Amygdala (tissue), 56 donors: ENCODE data around the gene GALNT18.
A peak's percentile ranks its signal among the peaks of the same experiment; 100 is the strongest.

Experiments
- DNase-seq, 56 donors: peaks; one replicate each; lab custom pipeline; 2025; lab: John Stamatoyannopoulos, UW

GALNT18 gene

DNA sequence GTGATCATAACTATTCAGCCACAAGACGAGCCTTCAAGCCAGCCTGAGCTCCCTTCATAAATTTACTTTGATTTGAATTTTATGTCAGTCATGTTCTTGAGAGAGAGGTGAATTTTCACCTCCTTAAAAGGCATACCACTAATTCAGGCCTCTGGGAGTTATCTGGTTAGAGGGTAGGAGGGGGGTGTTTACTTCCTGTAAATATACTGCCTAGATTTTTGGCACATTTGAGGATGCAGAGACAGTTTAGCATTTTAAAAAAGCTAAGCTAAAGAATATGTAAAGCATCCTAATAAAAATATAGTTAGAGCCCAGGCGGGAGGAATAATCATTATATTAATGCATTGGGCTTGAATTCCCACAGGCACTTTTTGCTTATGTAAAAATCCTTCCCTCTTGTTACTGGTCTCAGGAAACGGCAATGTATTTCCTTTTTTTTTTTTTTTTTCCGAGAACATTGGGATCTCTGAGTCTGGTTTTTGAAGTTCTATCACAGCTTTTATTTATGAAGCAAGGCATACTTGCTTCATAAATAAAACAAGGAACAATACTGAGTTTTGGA is 385.2 kb downstream of the GALNT18 start:
- DNase-seq = no peak

GRCh38 chr11:11231763-11232162 is 390.0 kb downstream of the GALNT18 start:
- DNase-seq = no peak

DNA sequence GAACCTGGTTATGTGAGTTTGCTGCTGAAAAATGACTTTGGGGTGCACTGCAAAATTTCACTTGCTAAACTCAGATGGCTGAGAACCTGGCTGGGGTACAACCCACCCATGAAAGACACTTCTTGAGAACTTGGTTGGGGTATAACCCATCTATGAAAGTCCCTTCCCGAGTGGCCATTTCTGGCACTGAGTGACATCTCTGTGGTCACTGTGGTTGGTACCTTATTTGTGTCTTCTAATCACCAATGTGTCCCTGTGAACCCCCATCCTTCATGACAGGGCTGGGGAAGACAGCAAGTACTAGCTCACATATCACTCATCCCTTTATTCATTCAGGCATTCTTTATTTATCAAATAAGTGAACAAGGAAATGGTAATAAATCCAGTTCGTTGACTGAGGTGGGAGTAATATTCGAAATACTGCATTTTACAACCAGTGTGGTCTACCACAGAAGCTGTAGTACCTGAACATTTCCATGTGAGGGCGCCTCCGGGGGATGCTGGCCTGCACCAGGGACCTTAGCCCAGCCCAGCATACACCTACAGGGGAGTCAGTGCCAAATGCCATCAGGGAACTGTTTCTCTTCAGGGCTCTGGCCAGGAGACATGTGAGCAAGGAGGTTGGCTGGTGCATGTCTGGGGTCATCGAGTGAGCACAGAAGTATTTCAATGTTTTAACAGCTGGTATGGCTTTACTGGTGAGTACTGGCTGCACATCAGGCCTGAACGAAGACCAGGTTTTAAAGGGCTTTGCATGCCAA is 390.8 kb downstream of the GALNT18 start:
- DNase-seq = no peak

DNA sequence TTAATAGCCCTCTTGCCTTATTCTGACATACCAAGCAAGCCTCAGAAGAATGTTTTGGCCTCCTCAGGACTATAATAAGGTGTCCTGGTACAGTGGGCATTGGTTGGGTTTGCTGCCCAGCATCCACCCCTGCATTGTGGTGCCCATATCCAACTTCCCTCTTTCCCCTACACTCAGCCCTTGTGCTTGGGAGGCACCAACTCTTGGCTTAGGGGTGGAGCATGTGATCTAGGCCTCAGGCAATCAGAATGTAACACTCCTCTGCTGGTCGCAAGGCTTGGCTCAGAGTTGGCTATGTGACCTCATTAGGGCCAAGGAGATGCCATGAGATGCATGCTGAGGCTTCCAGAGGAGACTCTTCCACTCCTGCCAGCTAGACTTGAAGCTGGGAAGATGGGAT is 391.7 kb downstream of the GALNT18 start:
- no peak for DNase-seq

DNA sequence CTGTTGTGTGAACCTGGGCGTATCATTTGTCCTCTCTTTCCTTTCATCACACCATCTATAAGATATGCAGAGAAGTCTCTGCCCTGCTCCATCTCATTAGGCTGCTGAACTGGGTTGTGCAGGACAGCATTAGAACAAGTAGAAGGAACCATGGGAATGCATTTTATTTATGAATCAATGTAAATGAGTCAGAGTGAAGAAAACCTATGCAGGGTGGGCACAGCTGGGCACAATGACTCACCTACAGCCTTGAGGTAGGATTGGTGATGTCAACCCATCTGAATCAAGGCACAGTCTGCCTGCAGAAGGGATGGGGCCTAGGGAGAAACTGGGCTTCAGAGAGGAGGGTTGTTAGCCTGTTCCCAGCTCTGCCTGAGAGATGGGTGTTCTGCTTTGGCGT is 392.2 kb downstream of the GALNT18 start:
- no peak for DNase-seq

- DNase-seq = peak in 6 of 56 donors; percentile 14 to 42 (median 22)
Measured at GRCh38 chr11:11227296-11228085, 394.3 kb downstream of the GALNT18 start.
